Prostate gland (tissue), 2 donors: ENCODE measurements around the gene IL11.
"Not testable (repeated sequence)": the region's sequence is repeated elsewhere in the genome, so short reads cannot be mapped to it uniquely, and the experiment has no call there.

ENCODE experiments used
- POLR2A ChIP-seq: fragments of 450-650 bp; IDR thresholded peaks from one replicate; pipeline ENCODE4 v1.6.1; 2016; ENCODE audit warnings: antibody characterized with exemption, mild to moderate bottlenecking
- POLR2AphosphoS5 ChIP-seq: sonication (generic); formaldehyde crosslinking; IDR thresholded peaks from one replicate; pipeline ENCODE4 v1.6.1; 2017; ENCODE audit warnings: antibody characterized with exemption
- TF ChIP-seq, protein P1 (sequence below), 4 experiments: fragments of 200-600 bp in 2 of 4; fragments of 450-650 bp in 2 of 4; sonication (generic) in 2 of 4; IDR thresholded peaks; 1 replicate in 3 of 4; 2 replicates in 1 of 4; pipeline ENCODE4 v1.5.1; 2016 to 2019; ENCODE audit warnings: antibody characterized with exemption in 4 of 4, mild to moderate bottlenecking in 2 of 4, moderate library complexity in 2 of 4

DNA sequence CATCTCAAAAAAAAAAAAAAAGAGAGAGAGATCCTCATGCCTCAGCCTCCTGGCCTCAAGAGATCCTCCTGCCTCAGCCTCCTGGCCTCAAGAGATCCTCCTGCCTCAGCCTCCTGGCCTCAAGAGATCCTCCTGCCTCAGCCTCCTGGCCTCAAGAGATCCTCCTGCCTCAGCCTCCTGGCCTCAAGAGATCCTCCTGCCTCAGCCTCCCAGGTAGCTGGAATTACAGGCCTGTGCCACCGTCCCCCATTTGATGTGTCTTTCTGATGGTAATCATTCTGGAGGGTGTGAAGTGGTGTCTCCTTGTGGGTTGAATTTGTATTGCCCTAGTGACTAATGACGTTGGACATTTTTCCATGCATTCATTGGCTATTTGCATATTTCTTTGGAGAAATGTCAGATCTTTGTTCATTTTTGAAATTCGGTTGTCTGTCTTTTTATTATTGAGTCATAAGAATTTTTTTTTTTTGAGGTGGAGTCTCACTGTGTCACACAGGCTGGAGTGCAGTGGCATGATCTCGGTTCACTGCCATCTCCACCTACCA, 41.4 kb downstream of the IL11 start:
- TF ChIP-seq, protein P1, sequence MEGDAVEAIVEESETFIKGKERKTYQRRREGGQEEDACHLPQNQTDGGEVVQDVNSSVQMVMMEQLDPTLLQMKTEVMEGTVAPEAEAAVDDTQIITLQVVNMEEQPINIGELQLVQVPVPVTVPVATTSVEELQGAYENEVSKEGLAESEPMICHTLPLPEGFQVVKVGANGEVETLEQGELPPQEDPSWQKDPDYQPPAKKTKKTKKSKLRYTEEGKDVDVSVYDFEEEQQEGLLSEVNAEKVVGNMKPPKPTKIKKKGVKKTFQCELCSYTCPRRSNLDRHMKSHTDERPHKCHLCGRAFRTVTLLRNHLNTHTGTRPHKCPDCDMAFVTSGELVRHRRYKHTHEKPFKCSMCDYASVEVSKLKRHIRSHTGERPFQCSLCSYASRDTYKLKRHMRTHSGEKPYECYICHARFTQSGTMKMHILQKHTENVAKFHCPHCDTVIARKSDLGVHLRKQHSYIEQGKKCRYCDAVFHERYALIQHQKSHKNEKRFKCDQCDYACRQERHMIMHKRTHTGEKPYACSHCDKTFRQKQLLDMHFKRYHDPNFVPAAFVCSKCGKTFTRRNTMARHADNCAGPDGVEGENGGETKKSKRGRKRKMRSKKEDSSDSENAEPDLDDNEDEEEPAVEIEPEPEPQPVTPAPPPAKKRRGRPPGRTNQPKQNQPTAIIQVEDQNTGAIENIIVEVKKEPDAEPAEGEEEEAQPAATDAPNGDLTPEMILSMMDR (IDR thresholded peaks at IDR 0.05), result not testable (repeated sequence)
- TF ChIP-seq POLR2A, POLR2AphosphoS5: not testable (repeated sequence)
